OCI-M2 (cell line): ENCODE data around the gene OLFML2A.

Experiments used
- DNase-seq: peaks from one replicate; lab custom pipeline; 2025; ENCODE audit not compliant: unreplicated experiment; lab: John Stamatoyannopoulos, UW

Gene OLFML2A

GRCh38 chr9:124852121-124852828 lies 75.3 kb downstream of the OLFML2A start:
- no peak for DNase-seq

- no peak for DNase-seq
Measured at GRCh38 chr9:124852829-124853531, 76.0 kb downstream of the OLFML2A start, which contains the start of gene WDR38. Gene WDR38, plus strand, starts transcription at chr9:124853460. Its CDS starts 72 bp downstream, at chr9:124853532.

- DNase-seq: no peak
Measured at GRCh38 chr9:124853605-124854143, 76.7 kb downstream of the OLFML2A start.

GRCh38 chr9:124854161-124854560 lies 77.2 kb downstream of the OLFML2A start:
- DNase-seq: no peak

GRCh38 chr9:124854822-124855221 lies 77.9 kb downstream of the OLFML2A start:
- no peak for DNase-seq

- DNase-seq: no peak
Measured at GRCh38 chr9:124855566-124855943, 78.6 kb downstream of the OLFML2A start.

GRCh38 chr9:124855944-124856765 lies 79.2 kb downstream of the OLFML2A start:
- no peak for DNase-seq

- no peak for DNase-seq
Measured at GRCh38 chr9:124857533-124858162, 80.7 kb downstream of the OLFML2A start.

GRCh38 chr9:124858330-124859046 lies 81.6 kb downstream of the OLFML2A start:
- no peak for DNase-seq

- DNase-seq: no peak
Measured at GRCh38 chr9:124859803-124860581, 83.1 kb downstream of the OLFML2A start.

GRCh38 chr9:124860582-124861341 lies 83.8 kb downstream of the OLFML2A start:
- no peak for DNase-seq

GRCh38 chr9:124861342-124862229 lies 84.7 kb downstream of the OLFML2A start, which contains the start of the genes ARPC5L and RPL35:
Gene ARPC5L, plus strand, starts transcription at chr9:124862130. Its CDS starts 7,161 bp downstream, at chr9:124869291.
Gene RPL35, minus strand, starts transcription at chr9:124861957. Its CDS starts 45 bp downstream, at chr9:124861912.
- peak; percentile 73 for DNase-seq

GRCh38 chr9:124863371-124863871 lies 86.5 kb downstream of the OLFML2A start:
- no peak for DNase-seq
